COR-L47 (cell line): Measurements from ENCODE around the gene NRK.
"Not testable (repeated sequence)": the region's sequence is repeated elsewhere in the genome, so short reads cannot be mapped to it uniquely, and the experiment has no call there.

Experiments used
- DNase-seq: peaks from one replicate; lab custom pipeline; 2025; lab: John Stamatoyannopoulos, UW

The NRK gene

GRCh38 chrX:105822138-105823091 lies at the start of gene NRK:
Gene NRK, plus strand, starts transcription at chrX:105822539. Its CDS starts 307 bp downstream, at chrX:105822846.
- no peak for DNase-seq

- DNase-seq: no peak
These were observed 48.5 kb upstream of the NRK start for GRCh38 chrX:105773801-105774200.

GRCh38 chrX:105775679-105776078 lies 46.7 kb upstream of the NRK start:
- DNase-seq: no peak

- DNase-seq: no peak
These were observed 40.5 kb upstream of the NRK start for GRCh38 chrX:105781804-105782203.

- DNase-seq: not testable (repeated sequence)
These were observed 25.5 kb upstream of the NRK start for GRCh38 chrX:105796877-105797276.

GRCh38 chrX:105803891-105804290 lies 18.4 kb upstream of the NRK start:
- DNase-seq: no peak

- not testable (repeated sequence) for DNase-seq
These were observed 16.7 kb upstream of the NRK start for GRCh38 chrX:105805655-105806054.

- DNase-seq: no peak
These were observed 5.8 kb upstream of the NRK start for GRCh38 chrX:105816517-105816916.

GRCh38 chrX:105820247-105820646 lies 2.1 kb upstream of the NRK start:
- no peak for DNase-seq

GRCh38 chrX:105821471-105822121 lies 743 bp upstream of the NRK start:
- no peak for DNase-seq

- no peak for DNase-seq
These were observed 735 bp downstream of the NRK start for GRCh38 chrX:105823092-105823455.

GRCh38 chrX:105829011-105829410 lies 6.7 kb downstream of the NRK start:
- no peak for DNase-seq

- no peak for DNase-seq
These were observed 14.9 kb downstream of the NRK start for GRCh38 chrX:105837232-105837631.

- DNase-seq: no peak
These were observed 23.3 kb downstream of the NRK start for GRCh38 chrX:105845631-105846030.

GRCh38 chrX:105850100-105850499 lies 27.8 kb downstream of the NRK start:
- not testable (repeated sequence) for DNase-seq

- DNase-seq: no peak
These were observed 43.4 kb downstream of the NRK start for GRCh38 chrX:105865709-105866108.

GRCh38 chrX:105869701-105870100 lies 47.4 kb downstream of the NRK start:
- no peak for DNase-seq

- DNase-seq: no peak
These were observed 48.1 kb downstream of the NRK start for GRCh38 chrX:105870445-105870844.

- no peak for DNase-seq
These were observed 50.6 kb downstream of the NRK start for GRCh38 chrX:105872941-105873340.

- no peak for DNase-seq
These were observed 52.5 kb downstream of the NRK start for GRCh38 chrX:105874790-105875189.

- no peak for DNase-seq
These were observed 54.3 kb downstream of the NRK start for GRCh38 chrX:105876658-105877057.

- DNase-seq: no peak
These were observed 58.2 kb downstream of the NRK start for GRCh38 chrX:105880491-105880890.

GRCh38 chrX:105882581-105883275 lies 60.4 kb downstream of the NRK start:
- DNase-seq: no peak
